GM23338 (cell line): ENCODE measurements around the gene INSL6. TPM values are rescaled to one million over a fixed set of nuclear protein-coding genes. Genes with fewer than 3 reads are reported as not detected.

Experiments
- CTCF ChIP-seq, 2 experiments: fragments of 200-600 bp in 1 of 2; sonication (generic) in 1 of 2; conservative IDR thresholded peaks; 2 replicates each; pipeline versions ENCODE4 v1.5.1 to v1.6.1; 2016 to 2017; ENCODE audit warnings: antibody characterized with exemption in 2 of 2, low read depth in 2 of 2, mild to moderate bottlenecking in 2 of 2, moderate library complexity in 1 of 2
- EZH2 ChIP-seq: fragments of 200-600 bp; sonication (generic); IDR thresholded peaks from one replicate; pipeline ENCODE4 v1.8.0; 2017; ENCODE audit warnings: antibody characterized with exemption, mild to moderate bottlenecking, low read depth; ENCODE audit not compliant: unreplicated experiment
- JUNB ChIP-seq: IDR thresholded peaks from one replicate; pipeline ENCODE4 v1.6.1; 2016; ENCODE audit warnings: antibody characterized with exemption; ENCODE audit not compliant: unreplicated experiment
- REST ChIP-seq: IDR thresholded peaks from one replicate; pipeline ENCODE4 v1.6.1; 2018; ENCODE audit warnings: antibody characterized with exemption; ENCODE audit not compliant: unreplicated experiment
- STAT1 ChIP-seq: IDR thresholded peaks from one replicate; pipeline ENCODE4 v1.6.1; 2016; ENCODE audit warnings: antibody characterized with exemption; ENCODE audit not compliant: unreplicated experiment
- ZNF462 ChIP-seq: fragments of 250-450 bp; sonication (Bioruptor Pico); IDR thresholded peaks from 2 replicates; pipeline ENCODE4 v1.5.0; 2020; ENCODE audit warnings: mild to moderate bottlenecking, moderate library complexity
- polyA plus RNA-seq: library from polyadenylated mRNA; unstranded; fragments of >200 nt; fragmentation: Nextera tagmentation; extraction: Ambion mirVana; gene quantifications from 2 replicates; pipeline ENCODE4 v1.2.1, GENCODE V29; 2016
- small RNA-seq: library from RNA; depleted of rRNA; stranded (forward); fragments of <200 nt; gene quantifications from one replicate; pipeline ENCODE3, GENCODE V24; 2014; ENCODE audit warnings: low replicate concordance
- total RNA-seq: library from RNA; depleted of rRNA; stranded (reverse); fragments of >200 nt; shearing (Covaris generic); gene quantifications from 2 replicates; pipeline ENCODE4 v1.2.3, GENCODE V29; 2014; rRNA removed

The INSL6 gene
- total and polyA plus RNA-seq, 2 experiments from 2014 or later, result not detected

GRCh38 chr9:5113994-5114748 is 71.3 kb downstream of the INSL6 start (continued):
- TF ChIP-seq ZNF462 (CRISPR knock-in tag), result no peak
- TF ChIP-seq REST, result no peak
- TF ChIP-seq STAT1, result no peak
- TF ChIP-seq CTCF (conservative IDR thresholded peaks at IDR 0.05; ENCODE audit: low read depth in 2 of 2), result no peak
- no peak for TF ChIP-seq JUNB
- TF ChIP-seq EZH2, result no peak

Small RNA genes lying within 50 kb of the gene (small RNA-seq; reads per million reads assigned to genes)
- not detected for gene AL133547.1

Other genes with a start within 250 kb of the INSL6 start
- gene JAK2, start 200.4 kb downstream of the INSL6 start, total RNA-seq, result 1.5 and 3.0 TPM in 2 replicates
- gene JAK2, start 200.4 kb downstream of the INSL6 start, polyA plus RNA-seq, result 0.52 and 1.1 TPM in 2 replicates
- not detected in 2 replicates for gene INSL4, start 45.8 kb upstream of the INSL6 start, total RNA-seq
- not detected in 2 replicates for gene INSL4, start 45.8 kb upstream of the INSL6 start, polyA plus RNA-seq
- gene RLN2, start 119.1 kb upstream of the INSL6 start, total RNA-seq, result 4.0 and 4.7 TPM in 2 replicates
- 9.5 and 10.6 TPM in 2 replicates for gene RLN2, start 119.1 kb upstream of the INSL6 start, polyA plus RNA-seq
- gene RLN1, start 154.2 kb upstream of the INSL6 start, total RNA-seq, result 1.2 TPM in 1 of 2 replicates, not detected in the other
- 3.0 and 3.4 TPM in 2 replicates for gene RLN1, start 154.2 kb upstream of the INSL6 start, polyA plus RNA-seq